Measurements from ENCODE around the gene TSGA10IP. TPM values are rescaled to one million over a fixed set of nuclear protein-coding genes. Genes with fewer than 3 reads are reported as not detected.

The TSGA10IP gene
- total RNA-seq, 4 donors from 2014 or later = not detected

- TF ChIP-seq POLR2A (IDR thresholded peaks at IDR 0.05) (no peak), POLR2AphosphoS5 (IDR thresholded peaks at IDR 0.05) (no peak), CTCF (IDR thresholded peaks at IDR 0.05) (no peak), EP300 (IDR thresholded peaks at IDR 0.05) (no peak)
- Histone ChIP-seq H3K4me3 (peak overlapping the region; percentile 88 to 99), H3K9me3 (no peaks in the 10 kb centered on the region), H3K4me1 (peaks cover 0 to 46% (median 37%) of the 10 kb centered on the region in 3 donors), H3K27ac (peak overlapping the region in 3 of 4 donors; percentile 94 to 98 (median 97)), H3K27me3 (no peaks in the 10 kb centered on the region), H3K36me3 (peaks cover 0 to 42% of the 10 kb centered on the region in 2 donors)
- 60 to 64% methylated on average over 1 to 8 of the region's 15 CpGs for WGBS, 2 donors (ENCODE audit: low coverage in 1 of 2)
- no peak for ATAC-seq
Measured at GRCh38 chr11:65920372-65920802, 24.9 kb upstream of the TSGA10IP start.

DNA sequence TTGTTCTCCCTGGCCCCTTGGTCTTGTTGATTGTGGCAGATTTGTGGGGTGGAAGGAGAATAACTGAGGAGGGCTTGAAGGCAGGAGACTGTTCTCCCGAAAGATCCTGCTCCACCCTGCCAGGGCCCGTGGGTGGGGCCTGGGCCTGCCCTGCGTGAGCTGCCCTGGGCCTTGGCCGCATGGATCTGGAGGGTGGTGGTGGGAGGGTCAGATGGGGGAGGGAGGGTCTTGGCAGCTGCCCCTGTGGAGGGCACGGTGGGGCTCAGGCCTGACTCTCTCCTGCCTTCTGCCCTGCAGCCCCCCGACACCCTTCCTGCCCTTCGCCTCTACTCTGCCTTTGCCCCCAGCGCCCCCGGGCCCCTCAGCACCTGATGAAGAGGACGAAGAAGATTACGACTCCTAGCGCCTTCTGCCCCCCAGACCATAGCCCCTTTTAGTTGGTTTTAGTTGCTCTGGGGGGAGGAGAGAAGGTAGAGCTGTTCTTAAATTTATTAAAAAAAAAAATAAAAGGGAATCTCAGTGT is 24.2 kb upstream of the TSGA10IP start:
- Histone ChIP-seq H3K36me3 (peaks cover 0 to 42% of the 10 kb centered on the region in 2 donors), H3K4me3 (peak overlapping the region in 1 of 2 donors; percentile 99)
- WGBS, 2 donors (ENCODE audit: low coverage in 1 of 2) = 70% methylated on average over 2 of the region's 12 CpGs; no CpG with 5 or more reads in 1 of the 2 donors

GRCh38 chr11:65921876-65922275 is 23.4 kb upstream of the TSGA10IP start:
- 83 to 91% methylated on average over 4 to 7 of the region's 10 CpGs for WGBS, 2 donors (ENCODE audit: low coverage in 1 of 2)
- no peak for TF ChIP-seq CTCF (IDR thresholded peaks at IDR 0.05)
- TF ChIP-seq POLR2A (IDR thresholded peaks at IDR 0.05) = no peak
- TF ChIP-seq POLR2AphosphoS5 (IDR thresholded peaks at IDR 0.05) = no peak
- no peak for TF ChIP-seq EP300 (IDR thresholded peaks at IDR 0.05)
- Histone ChIP-seq H3K27ac (no peak overlapping the region), H3K4me1 (peaks cover 0 to 31% (median 24%) of the 10 kb centered on the region in 3 donors), H3K4me3 (no peak overlapping the region), H3K27me3 (no peaks in the 10 kb centered on the region), H3K9me3 (no peaks in the 10 kb centered on the region), H3K36me3 (peaks cover 0 to 40% of the 10 kb centered on the region in 2 donors)
- no peak for ATAC-seq

More for the DNA sequence above, 24.2 kb upstream of the TSGA10IP start:
- ATAC-seq = no peak
- Histone ChIP-seq H3K27me3 (no peaks in the 10 kb centered on the region), H3K27ac (peak overlapping the region in 1 of 4 donors; percentile 94), H3K9me3 (no peaks in the 10 kb centered on the region), H3K4me1 (peaks cover 0 to 38% (median 31%) of the 10 kb centered on the region in 3 donors)
- TF ChIP-seq POLR2A (IDR thresholded peaks at IDR 0.05) (no peak), EP300 (IDR thresholded peaks at IDR 0.05) (no peak), CTCF (IDR thresholded peaks at IDR 0.05) (no peak), POLR2AphosphoS5 (IDR thresholded peaks at IDR 0.05) (no peak)

- peaks cover 0 to 33% of the 10 kb centered on the region in 2 donors for H3K36me3 ChIP-seq
- 78% methylated on average over 3 of the region's 3 CpGs; no CpG with 5 or more reads in 1 of the 2 donors for WGBS, 2 donors (ENCODE audit: low coverage in 1 of 2)
- ATAC-seq = no peak
- H3K9me3 ChIP-seq = no peaks in the 10 kb centered on the region
- no peak overlapping the region for H3K27ac ChIP-seq
- H3K27me3 ChIP-seq = no peaks in the 10 kb centered on the region
- H3K4me1 ChIP-seq = peaks cover 0 to 24% (median 17%) of the 10 kb centered on the region in 3 donors
- no peak overlapping the region for H3K4me3 ChIP-seq
- TF ChIP-seq POLR2A (IDR thresholded peaks at IDR 0.05) (no peak), EP300 (IDR thresholded peaks at IDR 0.05) (no peak), POLR2AphosphoS5 (IDR thresholded peaks at IDR 0.05) (no peak), CTCF (IDR thresholded peaks at IDR 0.05) (no peak)
Measured at GRCh38 chr11:65922565-65922964, 22.7 kb upstream of the TSGA10IP start.

- 42% methylated on average over 2 of the region's 2 CpGs; no CpG with 5 or more reads in 1 of the 2 donors for WGBS, 2 donors (ENCODE audit: low coverage in 1 of 2)
- no peak overlapping the region for H3K27ac ChIP-seq
- H3K36me3 ChIP-seq = peaks cover 0 to 33% of the 10 kb centered on the region in 2 donors
Measured at GRCh38 chr11:65925397-65925796, 19.9 kb upstream of the TSGA10IP start.

More at GRCh38 chr11:65925397-65925796, 19.9 kb upstream of the TSGA10IP start:
- ATAC-seq = no peak
- H3K4me3 ChIP-seq = no peak overlapping the region
- no peaks in the 10 kb centered on the region for H3K9me3 ChIP-seq
- peaks cover 0 to 11% (median 8%) of the 10 kb centered on the region in 3 donors for H3K4me1 ChIP-seq
- no peaks in the 10 kb centered on the region for H3K27me3 ChIP-seq
- TF ChIP-seq EP300 (IDR thresholded peaks at IDR 0.05) (no peak), CTCF (IDR thresholded peaks at IDR 0.05) (no peak), POLR2A (IDR thresholded peaks at IDR 0.05) (no peak), POLR2AphosphoS5 (IDR thresholded peaks at IDR 0.05) (no peak)

Measured in gastroesophageal sphincter (tissue), 4 donors.